HS-5 (cell line): ENCODE measurements around the gene NTMT2.
"Not testable (repeated sequence)": the region's sequence is repeated elsewhere in the genome, so short reads cannot be mapped to it uniquely, and the experiment has no call there.

Experiments
- DNase-seq: peaks from one replicate; pipeline ENCODE4 v3.0.0-alpha.2; 2012; ENCODE audit warnings: low read depth

NTMT2 gene

GRCh38 chr1:170145770-170146676 lies at the start of gene NTMT2:
Gene NTMT2, plus strand, starts transcription at chr1:170145959. Its CDS starts 149 bp downstream, at chr1:170146108.
- no peak for DNase-seq

GRCh38 chr1:170095976-170096748 lies 49.6 kb upstream of the NTMT2 start:
- no peak for DNase-seq

GRCh38 chr1:170096806-170097340 lies 48.9 kb upstream of the NTMT2 start:
- no peak for DNase-seq

- DNase-seq: no peak
Observed at GRCh38 chr1:170097449-170097948, 48.3 kb upstream of the NTMT2 start.

GRCh38 chr1:170113140-170113539 lies 32.6 kb upstream of the NTMT2 start:
- DNase-seq: not testable (repeated sequence)

GRCh38 chr1:170114906-170115305 lies 30.9 kb upstream of the NTMT2 start:
- no peak for DNase-seq

- DNase-seq: no peak
Observed at GRCh38 chr1:170122366-170122765, 23.4 kb upstream of the NTMT2 start.

GRCh38 chr1:170125269-170125668 lies 20.5 kb upstream of the NTMT2 start:
- DNase-seq: no peak

- peak; percentile 94 for DNase-seq
Observed at GRCh38 chr1:170126696-170127095, 19.1 kb upstream of the NTMT2 start.

GRCh38 chr1:170131450-170131849 lies 14.3 kb upstream of the NTMT2 start:
- no peak for DNase-seq

- no peak for DNase-seq
Observed at GRCh38 chr1:170131984-170132383, 13.8 kb upstream of the NTMT2 start.

GRCh38 chr1:170133766-170134495 lies 11.8 kb upstream of the NTMT2 start:
- no peak for DNase-seq

GRCh38 chr1:170134521-170134920 lies 11.2 kb upstream of the NTMT2 start:
- no peak for DNase-seq

- DNase-seq: no peak
Observed at GRCh38 chr1:170140371-170140770, 5.4 kb upstream of the NTMT2 start.

GRCh38 chr1:170145061-170145460 lies 698 bp upstream of the NTMT2 start:
- no peak for DNase-seq

GRCh38 chr1:170146720-170147263 lies 1.0 kb downstream of the NTMT2 start:
- no peak for DNase-seq

- DNase-seq: no peak
Observed at GRCh38 chr1:170149241-170149640, 3.5 kb downstream of the NTMT2 start.

GRCh38 chr1:170150016-170150415 lies 4.3 kb downstream of the NTMT2 start:
- no peak for DNase-seq

- DNase-seq: no peak
Observed at GRCh38 chr1:170150921-170151320, 5.2 kb downstream of the NTMT2 start.

GRCh38 chr1:170153417-170153816 lies 7.7 kb downstream of the NTMT2 start:
- DNase-seq: no peak

GRCh38 chr1:170155055-170155454 lies 9.3 kb downstream of the NTMT2 start:
- DNase-seq: no peak

- DNase-seq: no peak
Observed at GRCh38 chr1:170156594-170156993, 10.8 kb downstream of the NTMT2 start.
